ENCODE measurements around the gene NECTIN4.
A peak's percentile ranks its signal among the peaks of the same experiment; 100 is the strongest.

Gene NECTIN4

GRCh38 chr1:161054232-161054631 is 35.1 kb downstream of the NECTIN4 start:
- peaks cover under 1% of the 10 kb centered on the region for H3K4me1 Mint-ChIP-seq
- H3K27ac Mint-ChIP-seq = no peak overlapping the region
- H3K9me3 Mint-ChIP-seq = peaks cover 8% of the 10 kb centered on the region
- TF ChIP-seq CTCF (IDR thresholded peaks at IDR 0.05) = no peak
- no peak overlapping the region for H3K4me3 Mint-ChIP-seq
- H3K27me3 Mint-ChIP-seq (ENCODE audit: low read depth, poor library complexity) = peaks cover 15% of the 10 kb centered on the region
- no peaks in the 10 kb centered on the region for H3K36me3 Mint-ChIP-seq (ENCODE audit: low read depth)
- no peak for DNase-seq

GRCh38 chr1:161052899-161053298 is 36.5 kb downstream of the NECTIN4 start:
- Mint-ChIP-seq H3K4me3 (no peak overlapping the region), H3K27ac (no peak overlapping the region), H3K4me1 (no peaks in the 10 kb centered on the region), H3K36me3 (ENCODE audit: low read depth) (peaks cover 10% of the 10 kb centered on the region), H3K27me3 (ENCODE audit: low read depth, poor library complexity) (peaks cover 26% of the 10 kb centered on the region), H3K9me3 (peaks cover 21% of the 10 kb centered on the region)
- no peak for DNase-seq
- no peak for TF ChIP-seq CTCF (IDR thresholded peaks at IDR 0.05)

- Mint-ChIP-seq H3K9me3 (peaks cover 38% of the 10 kb centered on the region), H3K4me3 (no peak overlapping the region), H3K4me1 (peaks cover 5% of the 10 kb centered on the region), H3K36me3 (ENCODE audit: low read depth) (peaks cover 22% of the 10 kb centered on the region), H3K27ac (no peak overlapping the region), H3K27me3 (ENCODE audit: low read depth, poor library complexity) (peaks cover 38% of the 10 kb centered on the region)
- DNase-seq = no peak
- TF ChIP-seq CTCF (IDR thresholded peaks at IDR 0.05) = no peak
These were observed 38.1 kb downstream of the NECTIN4 start for GRCh38 chr1:161051219-161051618.

GRCh38 chr1:161048949-161049722 is 40.2 kb downstream of the NECTIN4 start:
- peaks cover 38% of the 10 kb centered on the region for H3K27me3 Mint-ChIP-seq (ENCODE audit: low read depth, poor library complexity)
- H3K36me3 Mint-ChIP-seq (ENCODE audit: low read depth) = peaks cover 26% of the 10 kb centered on the region
- H3K4me1 Mint-ChIP-seq = peaks cover 20% of the 10 kb centered on the region
- H3K9me3 Mint-ChIP-seq = peaks cover 43% of the 10 kb centered on the region
- H3K27ac Mint-ChIP-seq = no peak overlapping the region
- peak overlapping the region; percentile 31 for H3K4me3 Mint-ChIP-seq
- no peak for TF ChIP-seq CTCF (IDR thresholded peaks at IDR 0.05)
- DNase-seq = no peak

- Mint-ChIP-seq H3K4me1 (peaks cover 25% of the 10 kb centered on the region), H3K27ac (no peak overlapping the region), H3K4me3 (peak overlapping the region; percentile 36), H3K9me3 (peaks cover 43% of the 10 kb centered on the region), H3K36me3 (ENCODE audit: low read depth) (peaks cover 31% of the 10 kb centered on the region), H3K27me3 (ENCODE audit: low read depth, poor library complexity) (peaks cover 32% of the 10 kb centered on the region)
- no peak for TF ChIP-seq CTCF (IDR thresholded peaks at IDR 0.05)
- no peak for DNase-seq
These were observed 41.6 kb downstream of the NECTIN4 start for GRCh38 chr1:161047436-161048420.

Measured in nephron progenitor cell (in vitro differentiated cells).